Ishikawa (cell line): ENCODE results near the gene GAS7.

Source experiments
- CEBPB ChIP-seq: IDR thresholded peaks from 2 replicates; pipeline ENCODE4 v1.6.1; 2012
- CREB1 ChIP-seq: IDR thresholded peaks from 2 replicates; pipeline ENCODE4 v1.6.1; 2012; ENCODE audit warnings: low read depth
- EGR1 ChIP-seq: IDR thresholded peaks from 2 replicates; pipeline ENCODE4 v1.6.1; 2012
- EP300 ChIP-seq: IDR thresholded peaks from 2 replicates; pipeline ENCODE4 v1.6.1; 2012; ENCODE audit warnings: borderline replicate concordance
- FOXM1 ChIP-seq: IDR thresholded peaks from 2 replicates; pipeline ENCODE4 v1.6.1; 2012; ENCODE audit warnings: low read depth, borderline replicate concordance
- MAX ChIP-seq: IDR thresholded peaks from 2 replicates; pipeline ENCODE4 v1.6.1; 2012
- NFIC ChIP-seq: IDR thresholded peaks from 2 replicates; pipeline ENCODE4 v1.6.1; 2012
- RAD21 ChIP-seq: IDR thresholded peaks from 2 replicates; pipeline ENCODE4 v1.6.1; 2012; ENCODE audit warnings: low read depth
- REST ChIP-seq: IDR thresholded peaks from 2 replicates; pipeline ENCODE4 v1.6.1; 2012; ENCODE audit warnings: low read depth, mild to moderate bottlenecking
- TAF1 ChIP-seq: IDR thresholded peaks from 2 replicates; pipeline ENCODE4 v1.6.1; 2012; ENCODE audit warnings: low read depth, mild to moderate bottlenecking
- TCF12 ChIP-seq: IDR thresholded peaks from 2 replicates; pipeline ENCODE4 v1.6.1; 2012; ENCODE audit warnings: low read depth
- TEAD4 ChIP-seq: IDR thresholded peaks from 2 replicates; pipeline ENCODE4 v1.6.1; 2012
- USF1 ChIP-seq: IDR thresholded peaks from 2 replicates; pipeline ENCODE4 v1.6.1; 2012
- YY1 ChIP-seq: IDR thresholded peaks from 2 replicates; pipeline ENCODE4 v1.6.1; 2012; ENCODE audit warnings: low read depth
- ZBTB7A ChIP-seq: IDR thresholded peaks from 2 replicates; pipeline ENCODE4 v1.6.1; 2012; ENCODE audit warnings: low read depth

The GAS7 gene

GRCh38 chr17:10034719-10035475 is 163.5 kb downstream of the GAS7 start:
- no peak for TF ChIP-seq ZBTB7A

- TF ChIP-seq EGR1 = no peak
- TF ChIP-seq EP300 = no peak
- no peak for TF ChIP-seq NFIC
- TF ChIP-seq ZBTB7A = no peak
- no peak for TF ChIP-seq REST
- no peak for TF ChIP-seq RAD21
- TF ChIP-seq YY1 = no peak
- no peak for TF ChIP-seq FOXM1
These were observed 164.4 kb downstream of the GAS7 start for GRCh38 chr17:10033959-10034358.

- no peak for TF ChIP-seq YY1
- TF ChIP-seq CEBPB = no peak
- TF ChIP-seq REST = no peak
- TF ChIP-seq RAD21 = no peak
- no peak for TF ChIP-seq MAX
- no peak for TF ChIP-seq TEAD4
- no peak for TF ChIP-seq CREB1
- TF ChIP-seq EP300 = no peak
- no peak for TF ChIP-seq TAF1
These were observed 165.0 kb downstream of the GAS7 start for GRCh38 chr17:10033449-10033848.

- TF ChIP-seq CREB1 (no peak), YY1 (no peak), MAX (no peak), REST (no peak), TCF12 (no peak), ZBTB7A (no peak), EGR1 (no peak), USF1 (no peak), TEAD4 (no peak), RAD21 (no peak), EP300 (no peak), NFIC (no peak), TAF1 (no peak), CEBPB (no peak), FOXM1 (no peak)
These were observed 166.1 kb downstream of the GAS7 start for GRCh38 chr17:10032118-10032852.

- TF ChIP-seq MAX (no peak), CREB1 (no peak), ZBTB7A (no peak), USF1 (no peak)
These were observed 166.8 kb downstream of the GAS7 start for GRCh38 chr17:10031606-10032005.
